Panc1 (cell line): ENCODE measurements around the gene WDR64. TPM values are rescaled to one million over a fixed set of nuclear protein-coding genes. Genes with fewer than 3 reads are reported as not detected.

Experiments used
- ATAC-seq: fragments of 200-7000 bp; cut with Tn5 transposase; 2 replicates; pipeline ENCODE4 v1.9.1; 2020; ENCODE audit warnings: mild to moderate bottlenecking, moderate library complexity
- BruUV-seq: library from RNA; stranded (reverse); fragments of 400-500 nt; replicated peaks from 2 replicates; lab custom pipeline; 2021; lab: Mats Ljungman, UMichigan
- CTCF ChIA-PET: fragments of 300-600 bp; sonication (Branson Sonifier 250); formaldehyde crosslinking; loops from one replicate; lab custom pipeline; 2022; ENCODE audit warnings: antibody characterized with exemption; lab: Charles Lee
- POLR2A ChIA-PET: fragments of 300-600 bp; sonication (Branson Sonifier 250); formaldehyde crosslinking; loops from one replicate; lab custom pipeline; 2022; ENCODE audit warnings: antibody characterized with exemption; lab: Charles Lee
- DNase-seq: peaks from one replicate; pipeline ENCODE4 v3.0.0-alpha.2; 2010; ENCODE audit warnings: low read depth, low spot score
- H3K27ac ChIP-seq: 2 replicates; pipeline ENCODE4 v1.5.1; 2011; ENCODE audit warnings: mild to moderate bottlenecking, low read length, inconsistent platforms
- H3K27me3 ChIP-seq: fragments of 200-500 bp; sonication (Bioruptor generic); 2 replicates; pipeline ENCODE4 v1.6.0; 2014; ENCODE audit warnings: low read length, inconsistent platforms; ENCODE audit not compliant: control insufficient read depth, insufficient read depth
- H3K36me3 ChIP-seq: fragments of 200-500 bp; sonication (Bioruptor generic); 2 replicates; pipeline ENCODE4 v1.5.1; 2014; ENCODE audit warnings: inconsistent platforms, mild to moderate bottlenecking, low read length, moderate library complexity; ENCODE audit not compliant: control insufficient read depth, insufficient read depth
- H3K4me1 ChIP-seq: 2 replicates; pipeline ENCODE4 v1.5.1; 2011; ENCODE audit warnings: inconsistent platforms, mild to moderate bottlenecking, low read length, moderate library complexity; ENCODE audit not compliant: control insufficient read depth, insufficient read depth
- H3K4me3 ChIP-seq, 2 experiments: 2 replicates each; pipeline ENCODE4 v1.5.1; 2011 to 2012; ENCODE audit warnings: low read depth in 2 of 2, low read length in 2 of 2, mild to moderate bottlenecking in 2 of 2, inconsistent platforms in 1 of 2, moderate library complexity in 1 of 2
- H3K9me3 ChIP-seq: fragments of 200-500 bp; sonication (Bioruptor generic); 2 replicates; pipeline ENCODE4 v1.5.1; 2014; ENCODE audit warnings: low read depth, mild to moderate bottlenecking, inconsistent platforms, low read length, moderate library complexity; ENCODE audit not compliant: control insufficient read depth, insufficient read depth
- POLR2AphosphoS5 ChIP-seq: IDR thresholded peaks from 2 replicates; pipeline ENCODE4 v1.6.1; 2012; ENCODE audit warnings: mild to moderate bottlenecking, low read depth, low read length, moderate library complexity
- SIN3A ChIP-seq: IDR thresholded peaks from 2 replicates; pipeline ENCODE4 v1.6.1; 2012; ENCODE audit warnings: low read depth, mild to moderate bottlenecking, low read length, moderate library complexity, borderline replicate concordance; ENCODE audit not compliant: insufficient read depth
- TCF7L2 ChIP-seq: IDR thresholded peaks from 2 replicates; pipeline ENCODE4 v1.6.1; 2011; ENCODE audit warnings: mild to moderate bottlenecking, low read depth, low read length, inconsistent platforms
- in situ Hi-C: cut with HindIII; loops from 2 replicates; pipeline ENCODE4 v1.10.0; 2016; ENCODE audit warnings: low sequenced_read_pairs, low pct_unique_long_range_greater_than_20kb
- intact Hi-C: fragments of 100-400 bp; cut with micrococcal nuclease; formaldehyde crosslinking; loops from one replicate; pipeline ENCODE4 v1.10.0; 2022; ENCODE audit not compliant: unreplicated experiment
- total RNA-seq: library from RNA; stranded (reverse); gene quantifications from one replicate; pipeline ENCODE4 v1.2.1, GENCODE V29; 2021; ENCODE audit not compliant: unreplicated experiment
- TF ChIP-seq, protein P1 (sequence below): fragments of 450-650 bp; IDR thresholded peaks from 2 replicates; pipeline ENCODE4 v1.5.1; 2017; ENCODE audit warnings: mild to moderate bottlenecking
- TF ChIP-seq, protein P2 (sequence below), 2 experiments: IDR thresholded peaks; 2 replicates each; pipeline ENCODE4 v1.6.1; 2011 to 2012; ENCODE audit warnings: low read depth in 2 of 2, control low read depth in 1 of 2, low read length in 1 of 2, mild to moderate bottlenecking in 1 of 2, moderate library complexity in 1 of 2; ENCODE audit not compliant: insufficient read depth in 1 of 2

The WDR64 gene
- total RNA-seq, 1 experiment from 2014 or later, result not detected

DNA sequence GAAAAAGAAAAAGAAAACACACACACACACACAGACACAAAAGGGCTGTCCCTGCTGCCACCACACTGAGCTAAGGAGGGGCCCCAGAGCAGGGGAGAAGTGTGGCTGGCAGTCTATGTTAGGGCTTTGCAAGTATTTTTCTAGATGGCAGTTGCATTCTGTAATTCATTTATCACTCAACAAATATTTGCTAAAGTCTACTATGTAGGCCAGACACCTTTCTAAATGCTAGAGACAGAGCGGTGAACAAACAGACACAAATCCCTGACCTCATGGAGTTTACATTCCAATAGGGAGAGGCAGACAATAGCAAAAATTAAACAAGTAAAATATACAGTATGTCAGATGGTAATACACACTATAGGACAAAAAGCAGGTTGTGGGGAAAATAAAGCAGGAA, 20.2 kb downstream of the WDR64 start:
- Histone ChIP-seq H3K9me3 (no peaks in the 10 kb centered on the region), H3K4me3 (no peak overlapping the region), H3K36me3 (no peaks in the 10 kb centered on the region), H3K4me1 (no peaks in the 10 kb centered on the region; the same call in 1 of the 2 replicates), H3K27me3 (no peaks in the 10 kb centered on the region), H3K27ac (no peak overlapping the region)
- no peak for DNase-seq
- TF ChIP-seq SIN3A, result no peak
- no peak for TF ChIP-seq POLR2AphosphoS5
- TF ChIP-seq, protein P1, sequence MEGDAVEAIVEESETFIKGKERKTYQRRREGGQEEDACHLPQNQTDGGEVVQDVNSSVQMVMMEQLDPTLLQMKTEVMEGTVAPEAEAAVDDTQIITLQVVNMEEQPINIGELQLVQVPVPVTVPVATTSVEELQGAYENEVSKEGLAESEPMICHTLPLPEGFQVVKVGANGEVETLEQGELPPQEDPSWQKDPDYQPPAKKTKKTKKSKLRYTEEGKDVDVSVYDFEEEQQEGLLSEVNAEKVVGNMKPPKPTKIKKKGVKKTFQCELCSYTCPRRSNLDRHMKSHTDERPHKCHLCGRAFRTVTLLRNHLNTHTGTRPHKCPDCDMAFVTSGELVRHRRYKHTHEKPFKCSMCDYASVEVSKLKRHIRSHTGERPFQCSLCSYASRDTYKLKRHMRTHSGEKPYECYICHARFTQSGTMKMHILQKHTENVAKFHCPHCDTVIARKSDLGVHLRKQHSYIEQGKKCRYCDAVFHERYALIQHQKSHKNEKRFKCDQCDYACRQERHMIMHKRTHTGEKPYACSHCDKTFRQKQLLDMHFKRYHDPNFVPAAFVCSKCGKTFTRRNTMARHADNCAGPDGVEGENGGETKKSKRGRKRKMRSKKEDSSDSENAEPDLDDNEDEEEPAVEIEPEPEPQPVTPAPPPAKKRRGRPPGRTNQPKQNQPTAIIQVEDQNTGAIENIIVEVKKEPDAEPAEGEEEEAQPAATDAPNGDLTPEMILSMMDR, result no peak
- TF ChIP-seq, protein P2, sequence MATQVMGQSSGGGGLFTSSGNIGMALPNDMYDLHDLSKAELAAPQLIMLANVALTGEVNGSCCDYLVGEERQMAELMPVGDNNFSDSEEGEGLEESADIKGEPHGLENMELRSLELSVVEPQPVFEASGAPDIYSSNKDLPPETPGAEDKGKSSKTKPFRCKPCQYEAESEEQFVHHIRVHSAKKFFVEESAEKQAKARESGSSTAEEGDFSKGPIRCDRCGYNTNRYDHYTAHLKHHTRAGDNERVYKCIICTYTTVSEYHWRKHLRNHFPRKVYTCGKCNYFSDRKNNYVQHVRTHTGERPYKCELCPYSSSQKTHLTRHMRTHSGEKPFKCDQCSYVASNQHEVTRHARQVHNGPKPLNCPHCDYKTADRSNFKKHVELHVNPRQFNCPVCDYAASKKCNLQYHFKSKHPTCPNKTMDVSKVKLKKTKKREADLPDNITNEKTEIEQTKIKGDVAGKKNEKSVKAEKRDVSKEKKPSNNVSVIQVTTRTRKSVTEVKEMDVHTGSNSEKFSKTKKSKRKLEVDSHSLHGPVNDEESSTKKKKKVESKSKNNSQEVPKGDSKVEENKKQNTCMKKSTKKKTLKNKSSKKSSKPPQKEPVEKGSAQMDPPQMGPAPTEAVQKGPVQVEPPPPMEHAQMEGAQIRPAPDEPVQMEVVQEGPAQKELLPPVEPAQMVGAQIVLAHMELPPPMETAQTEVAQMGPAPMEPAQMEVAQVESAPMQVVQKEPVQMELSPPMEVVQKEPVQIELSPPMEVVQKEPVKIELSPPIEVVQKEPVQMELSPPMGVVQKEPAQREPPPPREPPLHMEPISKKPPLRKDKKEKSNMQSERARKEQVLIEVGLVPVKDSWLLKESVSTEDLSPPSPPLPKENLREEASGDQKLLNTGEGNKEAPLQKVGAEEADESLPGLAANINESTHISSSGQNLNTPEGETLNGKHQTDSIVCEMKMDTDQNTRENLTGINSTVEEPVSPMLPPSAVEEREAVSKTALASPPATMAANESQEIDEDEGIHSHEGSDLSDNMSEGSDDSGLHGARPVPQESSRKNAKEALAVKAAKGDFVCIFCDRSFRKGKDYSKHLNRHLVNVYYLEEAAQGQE (IDR thresholded peaks at IDR 0.05; ENCODE audit: insufficient read depth in 1 of 2, low read depth in 2 of 2, low read length in 1 of 2), result no peak
- no TSS peak for BruUV-seq
- CTCF ChIA-PET, result no interaction called here
- ATAC-seq, result no peak; the same call in 1 of the 2 replicates
- intact Hi-C loops (no loop called here), in situ Hi-C loops (no loop called here)
- POLR2A ChIA-PET, result no interaction called here

DNA sequence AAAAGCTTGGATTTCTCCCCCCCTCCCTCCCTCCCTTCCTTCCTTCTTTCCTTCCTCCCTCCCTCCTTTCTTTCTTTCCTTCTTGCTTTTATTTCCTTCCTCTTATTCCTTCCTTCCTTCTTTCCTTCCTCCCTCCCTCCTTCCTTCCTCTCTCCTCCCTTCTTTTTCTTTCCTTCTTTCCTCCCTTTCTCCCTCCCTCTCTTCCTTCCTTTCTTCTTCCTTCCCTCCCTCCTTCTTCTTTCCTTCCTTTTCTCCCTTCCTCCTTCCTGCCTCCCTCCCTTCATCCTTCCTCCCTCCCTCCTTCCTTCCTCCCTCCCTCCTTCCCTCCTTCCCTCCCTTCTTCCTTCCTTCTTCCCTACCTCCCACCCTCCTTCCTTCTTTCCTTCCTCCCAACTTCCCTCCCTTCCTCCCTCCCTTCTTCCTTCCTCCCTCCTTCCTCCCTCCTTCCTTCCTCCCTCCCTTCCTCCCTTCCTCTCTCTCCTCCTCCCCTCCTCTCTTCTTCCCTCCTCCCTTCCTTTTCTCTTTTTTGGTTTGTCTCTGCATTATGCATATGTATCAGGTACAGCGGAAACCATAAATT, 22.8 kb downstream of the WDR64 start:
- POLR2A ChIA-PET, result no interaction called here

DNA sequence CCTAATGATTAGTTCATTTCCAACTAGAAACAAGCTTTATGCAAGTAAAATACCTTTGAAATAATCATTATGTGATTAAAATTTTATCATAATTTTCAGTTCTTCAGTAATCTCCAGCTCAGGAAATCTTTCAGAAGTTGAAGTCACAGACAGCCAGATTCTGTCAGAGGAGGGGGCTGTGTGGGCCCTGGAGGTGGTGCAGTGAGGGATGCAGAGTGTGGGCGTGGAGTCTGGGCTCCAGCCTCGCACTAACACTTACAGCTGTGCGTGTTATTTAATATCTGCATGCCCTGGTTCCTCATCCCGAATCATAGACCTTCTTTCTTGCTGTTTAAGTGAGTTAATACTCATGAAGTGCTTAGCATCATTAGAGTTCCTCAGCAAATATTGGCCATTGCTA, 23.9 kb downstream of the WDR64 start:
- Histone ChIP-seq H3K9me3 (no peaks in the 10 kb centered on the region), H3K36me3 (no peaks in the 10 kb centered on the region), H3K4me1 (no peaks in the 10 kb centered on the region; the same call in 1 of the 2 replicates), H3K27me3 (no peaks in the 10 kb centered on the region), H3K27ac (no peak overlapping the region), H3K4me3 (no peak overlapping the region)
- intact Hi-C loops (no loop called here), in situ Hi-C loops (no loop called here)
- POLR2A ChIA-PET, result no interaction called here
- TF ChIP-seq POLR2AphosphoS5 (no peak), TCF7L2 (no peak), SIN3A (no peak)
- TF ChIP-seq, protein P2 (IDR thresholded peaks at IDR 0.05; ENCODE audit: insufficient read depth in 1 of 2, low read depth in 2 of 2, low read length in 1 of 2), result no peak
- TF ChIP-seq, protein P1, result no peak
- CTCF ChIA-PET, result no interaction called here
- ATAC-seq (no peak), DNase-seq (no peak)
- no TSS peak for BruUV-seq

More for the DNA sequence above, 22.8 kb downstream of the WDR64 start:
- H3K27ac ChIP-seq, result no peak overlapping the region
- H3K4me1 ChIP-seq, result no peaks in the 10 kb centered on the region; the same call in 1 of the 2 replicates
- DNase-seq (no peak), ATAC-seq (no peak)
- in situ Hi-C loops, result no loop called here
- H3K27me3 ChIP-seq, result no peaks in the 10 kb centered on the region
- CTCF ChIA-PET, result no interaction called here
- no peaks in the 10 kb centered on the region for H3K9me3 ChIP-seq
- no peak overlapping the region for H3K4me3 ChIP-seq
- BruUV-seq, result no TSS peak
- no peaks in the 10 kb centered on the region for H3K36me3 ChIP-seq
- intact Hi-C loops, result no loop called here
- TF ChIP-seq POLR2AphosphoS5 (no peak), SIN3A (no peak)
